C1 segment of cervical spinal cord (tissue), 14 donors: ENCODE data around the gene MEA1.

Experiments used
- DNase-seq, 14 donors: peaks; one replicate each; lab custom pipeline; 2025; lab: John Stamatoyannopoulos, UW

Gene MEA1

DNA sequence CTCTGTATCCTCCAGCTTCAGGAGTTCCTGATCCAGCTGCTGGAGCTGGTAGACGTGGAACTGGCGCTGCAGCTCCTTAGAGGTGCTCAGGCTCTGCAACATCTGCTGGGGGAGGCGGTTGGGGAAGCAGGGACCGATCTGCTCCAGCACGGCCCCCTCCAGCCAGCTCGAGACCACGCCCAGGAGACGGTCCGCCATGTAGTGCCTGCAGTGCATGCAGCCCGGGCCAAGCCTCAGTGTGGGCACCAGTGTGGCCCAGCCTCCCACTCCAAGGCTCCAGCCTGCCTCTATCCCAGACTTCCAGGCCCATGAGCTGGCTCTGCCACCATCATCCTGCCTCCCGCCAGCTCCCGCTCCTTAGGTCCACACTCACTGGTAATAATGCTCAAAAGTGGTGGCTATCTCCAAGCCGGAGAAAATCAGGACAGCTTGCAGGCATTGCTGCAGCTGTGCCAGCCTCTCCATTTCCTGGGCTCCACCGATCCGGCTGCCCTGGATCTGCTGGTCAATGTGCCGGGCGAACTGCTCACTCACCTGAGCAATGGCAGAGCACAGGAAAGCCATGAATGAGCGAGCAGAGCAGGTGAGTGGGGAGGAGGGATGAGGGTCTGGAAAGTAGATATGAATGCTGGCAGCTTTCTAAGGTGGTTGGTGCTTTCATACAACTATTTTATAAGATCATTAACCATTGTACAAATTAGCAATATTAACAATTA is 27.0 kb upstream of the MEA1 start:
- DNase-seq: peak in 1 of 14 donors; percentile 62

DNA sequence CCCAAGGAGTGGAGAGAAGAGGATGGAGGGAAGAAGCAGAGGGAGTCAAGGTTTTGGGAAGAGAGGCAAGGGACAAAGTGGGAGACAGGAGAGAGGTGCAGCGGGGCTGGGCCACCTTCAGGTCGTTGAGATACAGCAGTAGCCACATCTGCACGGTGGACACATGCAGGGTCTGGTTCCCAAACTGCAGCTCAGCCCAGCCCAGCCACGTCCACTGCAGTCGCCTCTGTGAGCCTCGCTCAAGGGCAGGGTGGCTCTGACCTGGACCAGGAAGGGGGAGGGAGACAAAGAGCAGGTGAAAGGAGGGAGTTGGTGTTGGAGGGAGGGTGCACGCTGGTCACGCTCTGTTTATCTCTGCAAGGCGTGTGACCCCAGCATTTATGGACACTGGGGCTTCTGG is 25.0 kb upstream of the MEA1 start:
- no peak for DNase-seq

GRCh38 chr6:43037706-43038105 is 24.0 kb upstream of the MEA1 start:
- DNase-seq: no peak

DNA sequence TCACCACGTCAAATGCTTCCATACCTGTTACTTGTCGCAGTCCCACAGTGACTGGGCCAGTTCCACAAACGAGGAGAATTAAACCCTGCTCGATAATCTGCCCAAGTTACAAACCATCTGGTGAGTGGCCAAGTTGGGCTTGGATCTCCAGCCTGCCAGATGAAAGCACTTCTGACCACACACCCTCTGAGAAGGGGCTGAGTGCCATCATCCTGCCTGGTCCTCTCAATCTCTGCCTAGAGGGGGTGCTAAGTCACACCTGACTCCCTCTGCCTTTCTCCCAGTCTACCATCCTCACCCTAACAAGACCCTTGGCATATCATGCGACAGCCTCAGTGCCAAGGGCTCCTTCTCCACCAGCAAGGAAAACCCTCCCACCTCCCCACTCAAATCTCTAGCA is 23.5 kb upstream of the MEA1 start:
- DNase-seq: no peak

DNA sequence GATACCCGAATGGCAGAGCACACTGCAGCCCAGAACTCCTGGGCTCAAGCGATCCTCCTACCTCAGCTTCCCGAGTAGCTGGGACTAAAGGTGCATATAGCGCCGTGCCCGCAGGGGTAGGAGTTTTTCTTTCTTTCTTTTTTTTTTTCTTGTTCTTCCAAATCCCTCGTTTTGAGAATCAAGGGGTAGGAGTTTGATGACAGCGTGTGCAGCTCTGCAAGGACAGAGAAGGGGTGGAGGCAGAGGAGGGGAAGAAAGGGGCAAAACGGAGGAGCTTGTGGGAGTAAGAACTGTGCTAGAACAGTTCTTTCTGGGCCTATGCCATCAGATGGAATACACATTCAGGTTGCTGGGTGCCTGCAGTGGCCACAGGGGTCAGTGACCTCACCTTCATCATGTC is 23.0 kb upstream of the MEA1 start:
- DNase-seq: no peak

DNA sequence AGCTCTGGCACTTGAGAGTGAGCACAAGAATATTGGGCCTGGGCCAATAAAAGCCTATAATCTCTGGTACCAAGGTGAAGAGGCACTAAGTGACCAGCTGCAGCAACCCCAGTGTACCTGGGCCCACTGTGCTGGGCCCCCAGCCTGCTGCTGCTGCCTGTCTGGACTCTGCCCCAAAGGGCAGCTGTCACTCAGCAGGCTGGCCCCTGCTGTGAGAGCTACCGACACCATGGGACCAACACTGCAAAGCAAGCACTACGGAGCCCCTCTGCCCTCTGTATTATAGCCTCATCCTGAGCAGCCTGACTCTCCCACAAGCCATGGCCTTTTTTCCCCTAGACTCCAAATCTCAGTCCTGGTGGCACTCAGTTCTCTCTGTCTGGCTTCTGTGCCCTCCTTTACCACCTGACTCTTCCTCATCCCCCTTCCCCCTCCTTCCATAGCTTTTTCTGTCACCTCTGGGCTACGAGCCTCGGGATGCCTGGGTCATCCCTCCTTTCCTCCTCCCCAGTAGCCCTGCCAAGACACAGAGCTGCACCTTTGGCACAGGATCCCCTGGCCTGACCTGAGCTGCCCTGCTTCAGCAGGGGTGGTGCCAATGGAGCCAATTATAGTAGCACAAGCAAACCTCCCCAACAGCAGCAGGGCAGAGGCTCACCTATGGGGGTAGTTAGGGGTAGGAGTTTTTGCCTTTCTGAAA is 21.9 kb upstream of the MEA1 start:
- no peak for DNase-seq

DNA sequence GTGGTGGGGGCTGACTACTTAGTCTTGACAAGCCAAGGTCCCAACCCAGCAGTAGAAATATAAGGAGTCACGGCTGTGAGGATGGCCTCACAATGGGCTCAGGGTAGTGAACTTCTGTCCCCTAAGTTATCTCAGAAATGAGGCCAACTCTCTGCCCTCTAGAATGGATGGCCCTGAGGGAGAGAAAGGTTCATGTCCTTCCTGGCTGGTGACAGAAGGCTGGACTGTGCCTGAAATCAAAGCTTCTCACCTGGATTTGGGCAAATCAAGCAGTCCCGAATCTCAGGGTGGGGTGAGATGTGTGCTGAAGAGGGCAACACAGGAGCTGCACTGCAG is 20.4 kb upstream of the MEA1 start:
- DNase-seq: no peak

- DNase-seq: no peak
Observed at GRCh38 chr6:43033496-43034189, 19.9 kb upstream of the MEA1 start.

- DNase-seq: no peak
Observed at GRCh38 chr6:43032326-43032725, 18.6 kb upstream of the MEA1 start.

DNA sequence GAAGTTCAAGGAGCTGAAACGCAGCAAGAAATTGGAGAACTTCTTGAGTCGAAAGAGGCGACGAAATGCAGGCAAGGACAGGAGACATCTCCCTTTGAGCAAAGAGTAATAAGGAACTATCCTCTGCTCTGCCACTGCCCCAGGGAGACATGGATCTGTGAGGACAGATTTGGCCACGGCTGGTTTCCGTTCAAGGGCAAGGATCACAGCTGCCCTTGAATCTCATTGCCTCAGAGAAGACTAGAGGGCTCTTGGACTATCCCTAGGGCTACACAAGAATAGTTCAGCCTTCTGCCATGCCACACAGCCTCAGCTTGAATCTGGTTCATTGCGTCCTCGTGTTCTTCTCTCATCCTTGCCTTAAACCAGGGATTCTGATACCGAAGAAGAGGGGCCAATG is 15.4 kb upstream of the MEA1 start:
- DNase-seq: no peak

- DNase-seq: no peak
Observed at GRCh38 chr6:43026365-43026764, 12.6 kb upstream of the MEA1 start.

GRCh38 chr6:43024436-43024835 is 10.7 kb upstream of the MEA1 start:
- no peak for DNase-seq

- peak in 13 of 14 donors; percentile 27 to 85 (median 61) for DNase-seq
Observed at GRCh38 chr6:43021270-43022047, 7.7 kb upstream of the MEA1 start, which contains the start of gene RRP36. Gene RRP36, plus strand, starts transcription at chr6:43021623. Its CDS starts 32 bp downstream, at chr6:43021655.

GRCh38 chr6:43020847-43021246 is 7.1 kb upstream of the MEA1 start:
- no peak for DNase-seq

- no peak for DNase-seq
Observed at GRCh38 chr6:43020052-43020705, 6.4 kb upstream of the MEA1 start.

- no peak for DNase-seq
Observed at GRCh38 chr6:43019152-43019551, 5.4 kb upstream of the MEA1 start.

GRCh38 chr6:43016943-43017334 is 3.2 kb upstream of the MEA1 start:
- DNase-seq: no peak

DNA sequence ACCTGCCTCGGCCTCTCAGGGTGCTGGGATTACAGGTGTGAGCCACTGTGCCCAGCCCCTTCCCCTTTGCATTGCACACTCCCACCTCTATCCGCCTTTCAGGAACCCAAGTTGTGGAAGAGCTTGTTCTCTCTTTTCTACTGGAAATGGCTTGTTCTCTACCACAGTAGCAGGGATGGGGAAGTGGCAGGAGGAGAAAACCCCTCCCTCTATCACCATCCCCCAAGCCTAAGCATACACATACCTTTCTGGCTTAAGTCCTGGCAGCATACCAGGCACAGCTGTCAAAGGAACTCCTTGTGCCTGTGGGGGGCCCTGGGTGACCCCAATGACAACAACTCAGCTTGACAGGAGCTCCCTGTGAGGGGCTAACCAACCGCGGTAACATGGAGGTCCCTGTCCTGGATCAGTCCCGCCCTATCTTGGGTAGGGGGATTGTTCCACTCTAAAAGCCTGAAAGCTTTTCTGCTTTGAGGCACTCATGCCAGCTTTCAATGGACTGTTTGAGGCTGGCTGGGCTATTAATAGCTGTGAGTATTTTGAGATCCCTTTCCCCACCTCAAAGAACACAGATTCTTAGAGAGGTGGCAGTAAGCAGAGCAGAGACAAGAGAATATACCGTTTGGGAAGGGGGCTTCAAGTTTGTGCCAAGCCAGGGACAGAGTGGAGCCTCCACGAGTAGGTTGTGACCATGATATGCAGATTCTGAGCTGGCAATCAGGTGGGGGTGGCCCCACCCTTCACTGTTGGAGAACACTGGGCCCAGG is 2.6 kb upstream of the MEA1 start:
- DNase-seq: no peak

DNA sequence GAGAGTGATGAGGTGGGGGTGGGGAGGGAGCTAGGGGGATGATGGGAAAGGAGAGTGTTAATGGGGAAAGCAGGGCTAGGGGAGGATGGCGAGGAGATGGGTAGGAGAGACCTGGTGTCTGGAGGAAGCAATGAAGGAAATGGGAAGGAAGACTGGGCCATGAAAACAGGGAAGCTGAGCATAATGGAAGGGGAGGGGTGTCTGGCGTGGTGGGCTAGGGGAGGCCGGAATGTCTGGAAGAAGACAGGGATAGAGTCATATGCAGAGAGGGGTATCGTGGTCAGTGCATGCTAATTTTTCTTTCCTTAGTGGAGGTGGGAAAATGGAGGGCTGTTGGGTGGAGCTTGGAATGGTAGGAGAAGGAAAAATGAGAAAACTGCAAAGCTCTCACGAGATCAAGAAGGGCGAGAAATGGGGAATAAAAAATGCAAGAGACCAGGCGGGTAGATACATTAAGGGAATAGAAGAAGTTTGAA is 726 bp upstream of the MEA1 start:
- no peak for DNase-seq

DNA sequence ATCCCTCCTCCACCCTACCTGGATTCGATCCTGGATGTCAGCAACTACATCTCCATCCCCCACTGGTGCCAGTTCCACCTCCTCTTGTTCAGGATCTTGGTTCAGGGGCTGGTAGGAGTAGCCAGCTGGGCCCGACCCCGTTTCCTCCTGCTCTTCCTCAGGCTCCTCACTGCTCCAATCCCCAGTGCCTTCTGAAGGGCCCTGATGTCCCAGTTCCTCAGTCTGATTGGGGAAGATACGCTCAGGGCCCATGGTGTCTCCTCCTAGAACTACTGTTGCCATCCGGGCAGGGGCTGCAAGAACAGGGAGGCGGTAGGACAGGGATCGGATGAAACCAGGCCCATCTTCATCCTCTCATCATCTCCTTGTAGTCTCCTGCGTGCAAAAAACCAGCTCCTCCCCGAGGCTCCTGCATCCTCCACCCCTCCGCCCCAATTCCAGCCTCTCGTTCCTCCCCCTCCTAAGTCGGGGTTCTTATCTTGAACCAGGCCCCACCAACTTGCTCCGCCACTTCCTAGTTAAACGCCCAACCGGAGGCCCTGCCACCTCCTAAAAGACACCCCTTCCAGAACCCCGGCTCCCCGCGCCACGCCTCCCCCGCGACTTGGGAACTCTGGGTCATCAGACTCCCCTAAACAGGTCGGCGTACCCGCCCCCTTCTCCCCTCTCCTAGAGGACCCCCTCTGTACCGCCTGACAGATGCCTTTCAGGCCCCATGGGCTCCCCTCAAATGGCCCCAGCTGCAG is 476 bp downstream of the MEA1 start:
- no peak for DNase-seq
